HG03520 (cell line): ENCODE results near the gene MBOAT2.
"Not testable (repeated sequence)": the region's sequence is repeated elsewhere in the genome, so short reads cannot be mapped to it uniquely, and the experiment has no call there.

Experiments
- ATAC-seq: cut with Tn5 transposase; IDR thresholded peaks from one replicate; pipeline ENCODE4 v1.9.1; 2021; ENCODE audit warnings: mild to moderate bottlenecking, moderate library complexity; ENCODE audit not compliant: unreplicated experiment

MBOAT2 gene

GRCh38 chr2:8962890-8963289 lies 40.6 kb downstream of the MBOAT2 start:
- ATAC-seq: no peak

DNA sequence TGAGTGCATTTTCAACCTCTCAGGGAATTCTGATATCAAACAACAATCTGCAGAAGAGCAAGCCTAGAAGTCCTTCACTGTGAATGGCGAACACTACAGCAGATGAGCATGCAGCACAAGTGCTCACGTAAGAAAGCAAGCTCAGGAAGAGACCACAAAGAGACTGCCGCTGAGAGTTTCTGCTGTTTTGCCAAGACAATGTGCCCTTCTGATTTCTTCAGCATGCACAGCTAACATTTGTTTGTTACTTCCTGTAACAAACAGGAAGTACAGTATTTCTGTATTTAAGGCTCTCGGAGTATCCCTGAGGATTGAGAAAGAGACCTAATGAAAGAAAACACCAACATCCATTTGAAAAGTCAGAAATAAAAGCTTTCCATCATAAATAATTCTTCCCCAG lies 45.9 kb downstream of the MBOAT2 start:
- ATAC-seq: no peak

DNA sequence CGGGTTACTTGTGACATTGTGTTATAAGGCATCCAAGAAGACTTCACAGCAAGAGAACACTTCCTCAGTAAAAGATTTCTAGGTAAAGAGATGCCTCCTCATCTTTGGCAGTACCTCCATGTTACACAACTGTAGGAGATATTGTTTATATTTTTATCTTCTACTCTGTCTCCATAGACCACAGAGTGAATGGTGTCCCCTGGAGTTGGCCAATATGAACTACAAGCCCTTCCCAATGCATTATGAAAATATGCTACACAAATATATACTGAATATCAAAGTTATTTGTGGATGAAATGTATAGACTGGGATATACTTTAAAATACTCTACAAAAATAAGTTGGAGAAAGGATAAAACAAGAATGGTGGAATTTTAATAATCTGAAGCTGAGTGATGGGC lies 46.7 kb downstream of the MBOAT2 start:
- ATAC-seq: no peak

- ATAC-seq: no peak
Measured at GRCh38 chr2:8954990-8955389, 48.5 kb downstream of the MBOAT2 start.

DNA sequence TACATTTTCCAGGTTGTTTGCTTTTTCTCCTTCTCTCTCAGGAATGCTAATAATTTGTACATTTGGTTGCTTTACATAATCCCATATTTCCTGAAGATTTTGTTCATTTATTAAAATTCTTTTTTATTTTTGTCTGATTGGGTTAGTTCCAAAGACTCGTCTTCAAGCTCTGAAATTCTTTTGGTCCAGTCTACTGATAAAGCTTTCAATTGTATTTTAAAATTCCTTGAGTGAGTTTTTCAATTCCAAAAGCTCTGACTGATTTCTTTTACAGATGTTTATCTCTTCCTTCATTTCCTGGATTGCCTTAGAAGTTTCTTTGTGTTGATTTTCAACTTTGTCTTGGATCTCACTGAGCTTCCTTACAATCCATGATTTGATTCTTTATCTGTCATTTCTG lies 50.0 kb downstream of the MBOAT2 start:
- ATAC-seq: no peak

- no peak for ATAC-seq
Measured at GRCh38 chr2:8939486-8940114, 63.9 kb downstream of the MBOAT2 start.

DNA sequence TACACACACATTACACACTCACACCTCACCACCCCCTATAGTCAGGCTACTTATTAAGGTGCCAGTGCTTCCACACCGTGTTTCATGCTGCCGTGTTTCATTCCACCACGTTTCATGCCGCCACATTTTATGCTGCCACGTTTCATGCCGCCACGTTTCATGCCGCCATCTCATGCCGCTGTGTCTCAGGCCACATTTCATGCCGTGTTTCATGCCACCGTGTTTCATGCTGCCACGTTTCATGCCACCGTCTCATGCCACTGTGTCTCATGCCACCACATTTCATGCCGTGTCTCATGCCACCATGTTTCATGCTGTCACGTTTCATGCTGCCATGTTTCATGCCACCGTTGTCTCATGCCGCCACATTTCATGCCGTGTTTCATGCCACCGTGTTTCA lies 65.1 kb downstream of the MBOAT2 start:
- no peak for ATAC-seq

DNA sequence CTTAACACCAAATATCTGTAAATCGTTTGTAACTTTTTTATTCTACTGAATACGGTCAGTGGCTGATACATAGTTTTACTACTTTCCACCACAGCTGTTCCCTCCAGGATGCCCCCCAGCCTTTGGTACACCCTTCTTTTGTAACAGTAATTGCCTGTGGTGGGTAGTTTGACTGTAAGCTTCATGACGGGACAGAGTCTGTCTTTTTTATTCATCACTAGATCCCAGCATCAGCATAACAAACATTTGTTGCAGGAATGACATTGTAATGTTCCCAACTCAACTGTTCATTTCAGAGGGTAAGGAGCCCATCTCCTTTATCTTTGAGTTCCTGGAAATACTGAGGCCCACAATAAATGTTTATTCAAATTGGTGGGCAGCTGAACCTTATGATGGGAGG lies 67.5 kb downstream of the MBOAT2 start:
- no peak for ATAC-seq

DNA sequence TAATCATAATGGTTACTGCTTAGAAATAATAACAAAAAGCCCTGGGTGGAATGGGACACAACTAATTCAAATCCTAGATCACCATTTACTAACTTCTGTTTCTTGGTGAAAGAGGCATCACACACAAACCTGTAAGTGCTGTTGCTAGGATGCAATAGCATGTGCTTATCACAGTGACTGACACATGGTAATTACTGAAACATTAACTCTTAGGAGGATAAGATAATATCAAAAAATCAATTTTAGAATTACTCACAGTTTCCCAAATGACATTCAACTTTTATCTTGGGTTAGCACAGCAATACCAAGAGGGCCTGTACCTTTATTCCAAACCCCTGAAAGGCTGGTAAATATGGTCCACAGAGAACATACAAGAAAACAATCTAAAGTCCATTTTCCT lies 69.1 kb downstream of the MBOAT2 start:
- no peak for ATAC-seq

DNA sequence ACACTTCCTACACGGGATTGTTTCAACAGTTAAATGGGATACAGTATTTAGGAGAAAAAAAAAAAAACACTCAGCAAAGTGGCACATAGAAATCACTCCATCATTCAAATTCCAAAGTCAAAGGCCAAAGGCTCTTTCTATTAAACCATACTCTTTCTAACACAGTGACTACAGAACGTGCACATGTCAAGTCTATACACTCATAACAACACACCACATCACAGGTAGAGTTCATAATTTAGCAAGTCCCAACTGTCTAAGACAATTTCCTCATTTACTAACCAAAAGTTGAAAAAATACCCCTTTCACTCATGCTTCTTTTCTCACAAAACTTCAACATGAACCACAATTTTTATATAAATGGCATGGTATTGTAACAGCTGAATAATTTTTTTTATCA lies 70.8 kb downstream of the MBOAT2 start:
- no peak for ATAC-seq

DNA sequence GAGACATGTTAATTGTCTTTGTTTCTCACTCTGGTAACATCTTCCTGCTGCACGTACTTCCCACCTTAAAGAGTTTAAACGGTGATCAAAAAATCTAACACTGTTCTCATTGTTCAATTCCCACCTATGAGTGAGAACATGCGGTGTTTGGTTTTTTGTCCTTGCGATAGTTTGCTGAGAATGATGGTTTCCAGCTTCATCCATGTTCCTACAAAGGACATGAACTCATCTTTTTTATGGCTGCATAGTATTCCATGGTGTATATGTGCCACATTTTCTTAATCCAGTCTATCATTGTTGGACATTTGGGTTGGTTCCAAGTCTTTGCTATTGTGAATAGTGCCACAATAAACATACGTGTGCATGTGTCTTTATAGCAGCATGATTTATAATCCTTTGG lies 73.3 kb downstream of the MBOAT2 start:
- not testable (repeated sequence) for ATAC-seq

- no peak for ATAC-seq
Measured at GRCh38 chr2:8929128-8929527, 74.4 kb downstream of the MBOAT2 start.

GRCh38 chr2:8927510-8928455 lies 75.7 kb downstream of the MBOAT2 start:
- no peak for ATAC-seq

DNA sequence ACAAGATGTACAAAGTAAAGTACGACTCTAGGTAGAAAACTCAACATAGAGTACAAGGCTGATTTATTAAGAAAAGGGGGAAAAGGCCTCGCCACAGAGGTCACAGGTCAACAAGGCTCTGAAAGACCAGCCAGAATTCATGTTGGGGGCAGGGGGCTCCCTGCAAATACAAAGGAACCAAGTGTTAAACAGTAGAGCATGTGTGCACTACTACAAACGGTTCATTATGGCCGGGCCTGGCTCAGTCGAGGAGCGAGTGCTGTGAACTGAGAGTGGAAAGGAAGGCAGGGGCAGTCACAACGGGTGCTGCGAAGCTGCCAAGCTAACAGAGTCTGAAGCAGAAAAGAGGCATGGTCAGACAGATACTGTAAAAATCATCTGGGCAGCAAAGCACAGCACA lies 77.1 kb downstream of the MBOAT2 start:
- no peak for ATAC-seq

DNA sequence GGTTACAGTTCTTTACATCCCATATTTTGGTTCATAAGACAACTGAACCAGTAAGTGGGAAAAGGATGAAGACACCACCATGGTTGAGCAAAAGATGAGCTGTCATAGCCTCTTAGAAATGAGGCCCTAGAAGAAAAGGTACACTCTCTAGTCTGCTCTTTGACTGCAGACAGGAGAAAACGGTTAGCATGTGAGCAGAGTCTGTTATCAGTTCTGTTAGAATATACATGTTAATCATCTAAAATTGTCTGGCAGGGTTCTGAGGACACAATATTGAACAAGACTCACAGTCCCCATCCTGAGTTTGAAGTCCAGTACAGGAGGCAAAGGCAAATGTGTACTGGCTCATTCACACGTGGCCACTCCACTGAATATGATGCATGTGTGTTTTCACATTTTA lies 78.1 kb downstream of the MBOAT2 start:
- ATAC-seq: no peak

DNA sequence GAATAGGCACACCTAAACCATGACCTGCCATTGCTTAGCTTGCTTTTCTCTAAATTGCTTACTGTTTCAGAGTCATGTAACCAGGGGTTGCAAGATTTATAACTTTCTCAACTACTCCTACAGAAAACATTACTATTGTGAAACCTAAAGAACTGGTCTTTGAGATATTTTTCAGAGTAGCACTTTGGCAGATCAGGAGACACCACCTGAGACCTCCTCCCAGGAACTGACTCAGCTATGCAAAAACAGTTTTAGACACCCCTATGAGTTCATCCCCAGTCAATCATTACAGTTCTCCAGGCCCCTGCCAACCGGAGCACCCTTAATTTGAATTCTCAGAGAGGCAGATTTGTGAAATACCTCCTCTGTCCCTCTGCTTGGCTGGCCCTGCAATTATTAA lies 80.3 kb downstream of the MBOAT2 start:
- no peak for ATAC-seq

DNA sequence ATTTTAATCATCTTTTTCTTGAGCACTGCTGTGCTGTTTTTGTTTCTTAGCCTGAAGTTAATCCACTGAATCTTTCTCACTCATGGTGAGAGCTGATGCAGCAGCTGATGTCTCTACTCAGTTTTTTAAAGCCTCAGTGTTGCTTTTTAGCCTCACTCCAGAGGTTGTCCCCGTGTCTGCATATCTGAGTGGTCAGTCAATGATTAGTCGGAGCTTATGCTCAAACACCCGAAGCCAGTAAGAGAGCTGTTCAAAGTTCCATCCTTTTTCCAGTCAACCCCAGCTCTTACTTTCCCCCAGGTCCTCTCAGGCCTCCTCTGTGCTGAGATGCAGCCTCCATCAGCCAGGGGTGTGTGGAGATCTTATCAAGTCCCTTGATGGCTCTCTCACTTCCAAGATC lies 81.1 kb downstream of the MBOAT2 start:
- ATAC-seq: no peak

- no peak for ATAC-seq
Measured at GRCh38 chr2:8918412-8918811, 85.1 kb downstream of the MBOAT2 start.

DNA sequence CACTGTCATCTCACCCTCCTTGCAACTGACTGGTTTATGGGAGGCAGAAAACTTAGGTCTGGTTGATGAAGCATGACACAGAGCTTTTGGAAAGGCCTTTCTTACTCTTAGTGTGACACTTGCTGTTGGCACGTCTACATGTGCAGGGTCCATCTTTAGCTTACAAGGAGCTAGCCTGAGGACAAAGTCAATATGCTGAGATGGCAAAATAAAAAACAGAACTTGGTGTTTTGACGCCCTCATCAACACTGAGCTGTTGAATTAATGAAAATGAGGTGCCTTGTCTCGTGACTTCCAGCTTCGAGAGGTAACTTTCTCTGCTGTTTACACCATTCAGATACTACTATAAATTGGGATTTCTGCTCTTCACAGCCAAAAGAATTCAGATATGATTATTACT lies 87.5 kb downstream of the MBOAT2 start:
- no peak for ATAC-seq

- not testable (repeated sequence) for ATAC-seq
Measured at GRCh38 chr2:8913767-8914166, 89.7 kb downstream of the MBOAT2 start.

GRCh38 chr2:8907764-8908288 lies 95.7 kb downstream of the MBOAT2 start:
- ATAC-seq: no peak

- not testable (repeated sequence) for ATAC-seq
Measured at GRCh38 chr2:8903924-8904323, 99.6 kb downstream of the MBOAT2 start.
